ENCODE results near the gene QKI. TPM values are rescaled to one million over a fixed set of nuclear protein-coding genes. Genes with fewer than 3 reads are reported as not detected.
A peak's percentile ranks its signal among the peaks of the same experiment; 100 is the strongest.

The QKI gene
- total RNA-seq, 1 donor from 2014 or later = 156 TPM

DNA sequence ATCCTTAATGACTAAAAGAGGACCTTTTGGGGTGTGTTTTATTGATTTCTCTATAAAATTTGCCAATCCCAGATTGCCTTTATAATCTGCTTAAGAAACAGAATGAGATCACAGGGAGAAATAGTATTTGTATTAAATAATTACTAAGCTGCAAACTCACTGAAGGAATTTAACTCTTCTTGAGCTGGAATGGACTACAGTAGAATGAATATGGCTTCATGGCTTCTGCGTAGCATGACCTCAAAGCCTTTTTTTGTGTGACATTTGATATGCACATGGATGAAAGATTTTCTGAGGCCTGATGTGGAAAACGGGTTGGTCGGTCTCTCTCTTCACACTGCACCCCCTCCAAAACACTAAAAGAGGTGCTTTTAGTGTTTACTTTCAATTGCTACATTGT lies 115.9 kb downstream of the QKI start:
- no peak for DNase-seq (ENCODE audit: low read depth in 2 of 2)

DNA sequence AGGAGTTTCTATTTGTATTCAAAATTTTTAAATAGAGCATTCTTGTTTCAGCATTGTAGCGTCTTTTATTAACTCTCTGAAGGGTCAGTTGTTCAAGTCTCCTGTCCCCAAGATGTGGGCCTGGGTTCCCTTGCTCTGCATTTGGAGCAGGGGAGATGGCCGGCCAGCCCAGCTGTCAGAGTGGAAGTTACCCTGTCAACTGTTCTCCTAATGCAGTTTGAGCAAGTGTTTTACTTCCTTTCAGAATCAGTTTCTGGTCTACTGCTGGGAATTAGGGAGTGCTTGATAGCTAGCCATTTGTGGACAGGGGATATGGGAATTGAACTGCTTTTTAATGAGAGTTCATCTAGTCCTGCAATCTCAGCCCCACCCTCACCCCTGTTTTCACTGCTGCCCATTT lies 116.6 kb downstream of the QKI start:
- no peak for DNase-seq (ENCODE audit: low read depth in 2 of 2)

DNA sequence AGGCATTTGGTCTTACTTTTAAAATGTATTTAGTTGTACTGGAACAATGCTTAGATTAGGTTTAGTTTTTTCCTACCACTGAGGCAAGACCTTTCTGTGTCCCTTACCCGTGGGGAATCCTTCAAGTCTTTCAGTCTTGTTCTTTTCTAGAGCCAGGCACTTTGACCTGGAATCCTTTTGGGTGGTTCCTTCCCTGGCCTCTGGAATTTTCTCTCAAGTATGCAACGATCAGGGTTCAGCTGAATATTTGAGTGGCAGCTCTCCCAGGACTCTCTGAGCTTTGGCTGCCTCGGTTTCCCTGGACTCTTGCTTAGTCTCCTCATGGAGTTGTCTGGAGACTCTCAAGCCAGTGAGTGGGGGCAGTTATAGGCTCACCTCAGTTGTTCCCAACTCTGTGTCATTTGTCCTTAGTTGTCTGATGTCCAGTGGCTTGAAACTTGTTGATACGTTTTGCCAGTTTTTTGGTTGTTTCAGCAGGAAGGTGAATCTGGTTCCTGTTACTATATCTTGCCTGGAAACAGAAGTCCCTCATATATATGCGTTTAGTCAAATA lies 118.1 kb downstream of the QKI start:
- no peak for DNase-seq (ENCODE audit: low read depth in 2 of 2)

DNA sequence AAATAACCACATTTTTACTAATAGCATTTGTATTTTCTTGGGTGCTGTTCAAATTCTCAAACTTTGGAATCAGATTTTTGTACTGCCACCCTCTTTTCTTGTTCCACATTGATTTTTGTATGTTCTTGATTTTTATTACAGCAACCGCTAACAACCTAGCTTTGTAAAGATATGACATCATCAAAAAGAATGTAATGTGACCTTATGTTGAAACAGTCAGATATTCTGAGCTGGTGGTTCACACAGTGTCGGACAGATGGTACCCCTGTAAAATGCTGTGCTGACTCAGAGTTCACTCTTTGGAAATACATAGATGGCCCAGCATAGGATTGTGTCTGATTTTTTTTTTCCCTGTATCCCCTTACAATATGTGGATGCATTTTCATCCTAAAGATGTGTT lies 118.9 kb downstream of the QKI start:
- peak in 1 of 2 donors; percentile 61 for DNase-seq (ENCODE audit: low read depth in 2 of 2)

DNA sequence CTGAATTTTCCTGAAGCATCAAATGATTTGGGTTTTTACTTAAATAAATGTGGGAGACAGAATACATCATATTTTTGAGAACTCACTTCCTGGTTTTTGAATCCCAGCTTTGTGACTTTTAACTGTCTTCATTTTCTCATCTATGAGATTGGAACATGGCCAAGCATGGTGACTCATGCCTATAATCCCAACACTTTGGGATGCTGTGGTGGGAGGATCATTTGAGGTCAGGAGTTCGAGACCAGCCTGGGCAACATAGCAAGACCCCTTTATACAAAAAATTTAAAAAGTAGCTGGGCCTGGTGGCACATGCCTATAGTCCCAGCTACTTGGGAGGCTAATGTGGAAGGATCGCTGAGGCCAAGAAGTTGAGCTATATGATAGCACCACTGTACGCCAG lies 122.3 kb downstream of the QKI start:
- peak in 1 of 2 donors; percentile 53 for DNase-seq (ENCODE audit: low read depth in 2 of 2)

DNA sequence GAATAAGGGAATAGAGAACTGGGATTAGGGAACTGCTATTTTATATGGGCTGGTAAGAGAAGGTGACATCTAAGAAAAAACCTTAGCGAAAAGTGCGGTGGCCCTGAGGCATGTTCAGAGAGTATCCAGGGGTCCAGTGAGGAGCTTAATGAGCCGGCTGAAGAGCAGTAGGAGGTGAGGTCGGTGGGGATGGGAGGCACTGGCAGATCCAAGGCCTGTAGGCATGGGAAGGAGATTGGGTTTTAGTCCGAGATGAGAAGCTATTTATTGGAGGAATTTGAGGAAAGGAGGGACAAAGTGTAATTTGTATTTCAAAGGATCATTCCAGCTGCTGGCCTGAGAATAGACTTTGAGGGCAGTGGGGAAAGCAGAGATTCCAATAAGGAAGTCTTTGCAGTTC lies 123.8 kb downstream of the QKI start:
- DNase-seq (ENCODE audit: low read depth in 2 of 2) = no peak

DNA sequence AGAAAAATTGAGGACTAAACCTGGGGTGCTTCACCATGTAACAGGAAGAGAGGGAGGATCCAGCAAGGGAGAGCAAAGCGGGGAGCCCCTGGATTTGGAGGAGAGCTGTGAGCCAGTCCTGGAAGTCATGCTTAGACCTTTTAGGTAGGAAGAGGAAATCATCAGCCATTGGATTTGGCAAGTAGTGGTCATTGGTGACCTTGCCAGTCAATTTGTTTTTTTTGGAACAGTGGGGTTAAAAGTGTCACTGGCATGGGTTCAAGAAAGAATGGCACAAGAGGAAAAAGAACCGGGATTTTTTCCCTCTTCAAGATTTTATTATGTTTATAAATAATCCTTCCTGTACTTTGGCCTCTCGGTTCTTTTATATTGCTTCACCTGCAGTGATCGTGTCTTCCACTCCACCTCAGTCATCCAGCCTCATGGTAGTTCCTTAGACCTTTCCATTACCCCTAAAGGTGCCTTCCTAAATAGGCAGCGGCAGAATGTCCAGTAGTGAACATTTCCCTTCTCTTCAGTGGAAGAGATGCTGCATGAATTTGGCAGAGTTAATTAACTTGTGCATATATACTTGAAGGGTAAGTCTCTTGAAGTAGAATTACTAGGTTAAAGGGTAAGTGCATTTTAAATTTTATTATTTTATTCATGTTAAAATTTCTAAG lies 124.7 kb downstream of the QKI start:
- no peak for DNase-seq (ENCODE audit: low read depth in 2 of 2)

DNA sequence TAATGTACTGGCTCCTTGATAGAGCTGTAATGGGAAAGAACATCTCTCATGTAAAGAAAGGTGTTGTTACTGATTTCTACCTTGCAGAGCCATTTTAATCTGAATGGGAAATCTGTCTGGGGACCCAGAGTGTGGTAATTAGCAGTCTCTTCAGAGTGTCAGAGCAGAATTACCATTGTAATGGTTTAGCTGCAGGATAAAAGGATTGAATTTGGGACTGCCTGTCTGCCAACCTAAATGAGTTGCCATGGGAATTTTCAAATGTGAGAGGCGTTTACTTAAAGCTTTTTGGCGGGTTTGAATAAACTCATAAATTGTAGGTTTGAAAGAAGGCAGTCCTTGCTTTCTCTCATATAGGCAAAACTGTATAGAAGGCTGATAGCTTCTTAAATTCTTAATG lies 128.8 kb downstream of the QKI start:
- DNase-seq (ENCODE audit: low read depth in 2 of 2) = no peak

DNA sequence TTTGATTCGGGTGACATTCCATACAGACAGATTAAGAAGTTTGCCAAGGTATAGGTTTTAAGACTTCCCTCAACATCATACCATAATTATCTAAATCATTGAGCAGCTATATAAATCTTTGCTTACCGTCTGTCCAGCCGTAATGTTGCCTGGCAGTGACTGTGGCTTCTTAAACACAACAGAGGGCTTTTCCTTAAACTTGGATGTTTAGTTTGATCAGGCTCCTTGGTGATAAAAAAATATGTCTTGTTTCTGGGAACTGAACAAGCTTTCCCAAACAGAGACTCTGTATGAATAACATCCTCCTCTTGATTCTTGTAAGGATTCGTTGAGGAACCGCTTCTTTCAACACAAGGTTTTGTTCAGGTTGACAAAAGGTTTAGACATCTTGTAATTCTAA lies 130.9 kb downstream of the QKI start:
- DNase-seq (ENCODE audit: low read depth in 2 of 2) = no peak

DNA sequence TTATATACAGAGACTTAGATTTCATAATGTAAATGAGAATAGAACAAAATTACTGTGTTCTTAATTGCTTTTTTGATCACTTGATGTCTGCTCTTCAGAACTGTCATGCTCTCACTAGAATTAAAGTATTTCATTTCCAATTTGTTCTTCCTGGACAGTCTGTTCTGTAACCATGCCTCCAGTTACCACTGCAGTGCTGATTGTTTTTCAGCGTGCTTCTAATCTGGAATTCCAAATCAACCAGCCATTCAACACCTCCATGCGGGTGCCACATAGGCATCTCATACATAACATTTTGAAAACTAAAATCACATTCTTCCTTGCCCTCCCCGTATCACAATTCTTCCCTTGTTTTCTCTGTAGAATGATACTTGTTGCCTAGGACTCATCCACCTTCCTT lies 132.8 kb downstream of the QKI start:
- no peak for DNase-seq (ENCODE audit: low read depth in 2 of 2)

DNA sequence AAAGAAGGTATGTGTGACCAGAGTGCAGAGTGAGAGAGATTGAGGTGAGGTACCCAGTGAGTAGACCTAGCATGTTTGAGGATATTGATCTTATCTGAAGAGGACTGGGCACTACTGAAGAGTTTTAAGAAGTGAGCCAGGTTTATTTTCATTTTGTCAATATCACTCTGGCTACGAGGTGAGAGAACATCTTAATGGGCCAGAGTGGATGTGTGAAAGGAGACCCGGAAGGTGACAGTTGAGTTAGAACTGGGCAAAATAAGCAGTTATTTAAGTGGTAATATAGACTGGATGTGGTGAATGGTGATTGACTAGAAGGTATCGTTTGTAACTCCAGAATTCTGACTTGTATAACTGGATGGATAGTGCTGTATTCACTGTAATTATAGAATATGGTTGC lies 134.1 kb downstream of the QKI start:
- no peak for DNase-seq (ENCODE audit: low read depth in 2 of 2)

DNA sequence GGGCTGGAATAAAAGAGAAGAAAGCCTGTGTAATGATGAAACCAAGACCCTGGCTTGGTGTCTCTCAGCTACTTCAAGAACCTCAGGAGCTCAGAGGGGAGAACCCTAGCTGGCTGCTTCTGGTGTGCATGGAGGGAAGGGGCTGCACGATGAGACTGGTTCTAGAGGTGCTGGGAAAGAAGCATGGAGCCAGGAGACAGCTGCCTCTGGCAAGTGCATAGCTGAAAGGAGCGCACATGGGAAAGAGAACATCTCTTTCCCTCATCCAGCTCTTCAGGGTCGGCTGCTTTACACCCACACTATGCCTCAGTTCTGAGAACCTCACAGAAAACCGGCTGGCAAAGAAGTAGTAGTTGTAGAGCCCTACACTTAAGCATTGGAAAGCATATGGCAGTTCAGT lies 139.5 kb downstream of the QKI start:
- no peak for DNase-seq (ENCODE audit: low read depth in 2 of 2)

DNA sequence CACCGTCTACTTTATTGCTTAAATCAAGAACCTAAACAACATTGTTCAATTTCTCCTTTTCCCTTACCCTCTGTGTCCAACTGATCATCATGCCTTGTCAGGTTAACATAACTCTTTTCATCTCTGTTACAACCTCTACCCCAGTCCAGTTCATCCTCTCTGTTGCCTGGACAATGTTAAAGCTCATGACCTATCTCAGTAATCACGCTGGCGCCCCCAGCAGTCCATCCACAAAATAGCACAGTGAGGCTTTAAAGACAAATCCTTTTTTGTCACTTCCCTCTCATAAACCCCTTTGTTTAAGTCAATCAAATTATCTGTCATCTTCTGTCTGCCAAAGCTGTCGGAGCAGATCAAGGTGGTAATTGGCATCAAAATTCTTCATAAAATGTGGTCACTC lies 140.1 kb downstream of the QKI start:
- DNase-seq (ENCODE audit: low read depth in 2 of 2) = peak; percentile 41 to 60

DNA sequence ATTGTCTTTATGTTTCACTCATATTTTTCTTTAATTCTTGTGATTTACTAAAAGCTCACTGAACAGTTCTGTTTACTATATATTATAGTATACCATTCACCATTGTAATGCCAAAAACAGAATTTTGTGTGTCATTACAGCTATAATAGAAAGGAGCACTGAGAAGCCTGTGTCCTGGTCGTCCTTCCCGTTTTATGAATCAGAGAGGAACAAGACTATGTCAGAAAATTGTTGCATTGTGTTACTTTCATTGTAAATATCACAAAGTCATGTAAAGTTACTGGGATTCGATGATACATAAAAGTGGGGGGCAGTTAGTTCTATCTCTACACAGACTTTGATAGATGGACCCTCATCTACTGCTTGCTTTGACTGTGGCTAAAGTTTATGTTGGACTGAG lies 145.1 kb downstream of the QKI start:
- no peak for DNase-seq (ENCODE audit: low read depth in 2 of 2)

DNA sequence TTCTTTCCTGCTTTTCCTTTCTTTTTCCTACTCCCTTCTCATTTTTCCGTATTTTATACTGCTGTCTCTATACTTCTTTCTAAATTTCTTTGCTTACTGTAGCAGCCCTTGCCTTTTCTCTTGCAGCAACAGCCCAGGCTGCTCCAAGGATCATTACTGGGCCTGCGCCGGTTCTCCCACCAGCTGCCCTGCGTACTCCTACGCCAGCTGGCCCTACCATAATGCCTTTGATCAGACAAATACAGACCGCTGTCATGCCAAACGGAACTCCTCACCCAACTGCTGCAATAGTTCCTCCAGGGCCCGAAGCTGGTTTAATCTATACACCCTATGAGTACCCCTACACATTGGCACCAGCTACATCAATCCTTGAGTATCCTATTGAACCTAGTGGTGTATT lies 148.8 kb downstream of the QKI start:
- no peak for DNase-seq (ENCODE audit: low read depth in 2 of 2)

DNA sequence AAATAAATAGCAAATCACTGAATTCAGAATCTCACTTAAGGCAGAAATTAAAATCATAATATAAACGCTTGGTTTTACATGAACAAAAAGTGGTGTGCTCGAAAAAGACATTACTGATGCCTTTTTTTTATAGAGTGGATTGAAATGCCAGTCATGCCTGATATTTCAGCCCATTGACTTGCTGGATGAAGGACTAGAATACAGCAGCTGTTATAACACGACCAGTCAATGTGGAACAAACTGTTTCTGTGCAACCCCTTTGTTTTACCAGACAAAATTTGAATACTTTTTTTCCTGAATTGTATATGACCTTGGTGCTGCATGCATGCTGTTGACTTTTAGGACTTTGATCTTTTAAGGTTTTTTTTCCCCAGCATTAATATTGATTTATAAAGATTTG lies 150.0 kb downstream of the QKI start:
- no peak for DNase-seq (ENCODE audit: low read depth in 2 of 2)

DNA sequence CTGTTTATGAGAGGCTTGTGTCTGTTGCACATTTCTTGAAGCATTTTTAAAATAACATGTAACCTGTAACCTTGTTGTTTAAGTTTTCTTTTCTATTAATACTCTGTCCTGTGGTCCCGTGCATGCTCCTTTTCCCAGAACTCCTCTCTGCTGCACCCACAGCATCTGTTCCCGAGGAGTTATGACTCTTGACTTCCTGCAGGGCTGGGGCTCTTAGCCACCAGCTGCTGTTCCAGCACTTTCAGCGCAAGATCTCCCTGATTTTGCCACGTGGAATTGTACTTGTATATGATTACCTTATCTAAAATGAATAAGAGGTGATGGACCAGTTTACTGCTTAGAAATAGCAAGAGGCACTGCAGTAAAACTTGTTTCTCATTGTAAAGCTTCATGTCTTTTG lies 150.6 kb downstream of the QKI start:
- no peak for DNase-seq (ENCODE audit: low read depth in 2 of 2)

DNA sequence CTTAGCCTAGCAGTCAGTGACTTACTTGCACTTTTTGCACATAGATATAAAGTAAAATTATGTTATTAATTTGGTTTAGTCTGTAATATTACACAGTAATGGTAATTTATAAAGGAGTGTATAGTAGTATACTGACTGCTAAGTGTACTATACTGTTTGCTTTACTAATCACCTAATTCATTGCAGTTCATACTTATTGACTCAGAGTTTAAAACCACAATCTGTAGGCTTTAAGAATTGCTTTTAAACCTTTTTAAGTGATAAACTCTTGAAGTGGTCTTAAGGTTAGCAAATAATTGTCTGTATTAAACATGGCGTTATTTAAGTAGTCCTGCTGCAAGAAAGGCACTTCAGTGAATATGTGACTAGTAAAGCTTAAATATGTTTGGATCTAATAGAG lies 151.5 kb downstream of the QKI start:
- no peak for DNase-seq (ENCODE audit: low read depth in 2 of 2)

DNA sequence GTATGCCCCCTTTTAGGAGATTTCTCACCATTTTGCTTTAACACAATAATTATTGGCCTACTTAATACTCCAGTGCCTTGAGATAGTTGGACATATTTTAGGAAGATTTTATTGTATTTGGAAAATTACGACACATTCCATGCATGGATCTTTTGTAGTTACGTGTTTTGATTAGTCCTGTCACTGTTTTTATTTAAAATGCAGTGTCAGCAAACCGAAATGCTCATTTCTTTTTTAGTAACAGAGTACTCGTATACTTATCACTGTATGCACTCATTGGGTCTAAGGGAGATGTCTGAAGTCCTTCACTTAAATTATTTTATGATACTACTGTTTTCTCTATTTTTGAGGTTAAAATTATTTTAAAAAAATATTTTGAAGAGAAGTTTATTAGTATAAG lies 153.8 kb downstream of the QKI start:
- DNase-seq (ENCODE audit: low read depth in 2 of 2) = no peak

DNA sequence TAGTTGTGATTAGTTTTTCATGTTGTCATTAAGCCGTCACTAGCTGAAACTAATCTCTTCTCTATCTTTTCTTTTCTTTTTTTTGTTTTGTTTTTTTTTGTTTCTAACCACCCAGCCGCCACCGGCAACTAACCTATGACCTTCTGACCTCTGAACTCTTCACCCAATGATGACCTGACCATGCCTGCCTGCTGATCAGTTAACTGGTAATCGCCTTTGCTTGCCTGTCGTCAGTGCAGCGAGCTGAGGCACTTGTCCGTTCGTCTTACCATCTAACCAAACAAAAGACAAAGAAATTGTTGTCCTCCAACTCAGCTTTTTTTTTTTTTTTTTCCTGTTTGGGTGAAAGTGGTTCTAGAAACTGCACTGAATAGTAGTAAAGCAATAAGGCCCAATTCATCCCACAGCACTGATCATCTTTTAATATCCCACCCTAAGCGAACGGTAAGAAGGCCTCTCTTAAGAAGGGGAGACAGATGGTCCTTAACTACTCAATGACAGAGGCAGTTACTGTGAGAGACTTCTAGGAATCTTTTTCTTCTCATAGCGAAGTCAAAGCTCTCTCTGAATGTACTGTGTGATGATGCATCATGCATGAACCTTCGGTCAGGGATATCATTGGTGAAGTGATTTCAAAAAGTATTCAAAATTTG lies 156.2 kb downstream of the QKI start:
- DNase-seq (ENCODE audit: low read depth in 2 of 2) = no peak

DNA sequence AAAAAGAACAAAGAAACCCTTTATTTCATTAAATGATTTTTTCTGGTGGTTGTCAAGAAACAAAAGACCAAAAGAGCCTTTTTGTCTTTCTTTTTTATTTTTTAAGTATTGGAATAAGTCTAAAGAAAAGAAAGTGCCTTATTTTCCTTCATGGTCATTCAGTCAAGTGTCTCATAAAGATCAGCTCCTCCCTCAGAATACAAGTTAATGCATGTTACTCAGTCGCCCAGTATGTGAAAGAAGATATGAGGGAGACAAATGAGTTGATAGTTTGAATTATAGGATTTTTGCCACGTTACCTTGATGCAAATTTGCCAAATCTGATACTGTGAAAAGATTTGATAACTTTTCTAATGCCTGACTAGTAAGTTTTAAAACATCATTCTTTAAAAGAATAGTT lies 157.2 kb downstream of the QKI start:
- no peak for DNase-seq (ENCODE audit: low read depth in 2 of 2)

DNA sequence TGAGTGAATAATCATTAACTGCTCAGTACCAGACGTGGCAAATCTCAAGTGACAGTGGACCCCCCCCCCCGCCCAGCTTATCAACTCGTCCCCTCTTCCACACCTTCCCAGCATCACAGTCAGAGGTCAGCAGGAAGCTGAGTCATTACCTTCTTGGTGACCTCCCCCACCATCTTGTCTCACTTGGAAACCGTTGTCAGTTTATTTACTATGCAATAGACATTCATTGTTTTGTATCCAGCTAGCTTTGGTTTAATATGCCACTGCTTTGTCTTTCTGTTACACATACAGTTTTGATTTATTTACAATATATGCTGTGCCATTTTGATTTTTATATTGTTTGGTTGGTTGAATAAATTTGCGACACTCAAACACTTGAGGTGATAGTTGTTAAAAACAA lies 158.1 kb downstream of the QKI start:
- peak in 1 of 2 donors; percentile 60 for DNase-seq (ENCODE audit: low read depth in 2 of 2)

DNA sequence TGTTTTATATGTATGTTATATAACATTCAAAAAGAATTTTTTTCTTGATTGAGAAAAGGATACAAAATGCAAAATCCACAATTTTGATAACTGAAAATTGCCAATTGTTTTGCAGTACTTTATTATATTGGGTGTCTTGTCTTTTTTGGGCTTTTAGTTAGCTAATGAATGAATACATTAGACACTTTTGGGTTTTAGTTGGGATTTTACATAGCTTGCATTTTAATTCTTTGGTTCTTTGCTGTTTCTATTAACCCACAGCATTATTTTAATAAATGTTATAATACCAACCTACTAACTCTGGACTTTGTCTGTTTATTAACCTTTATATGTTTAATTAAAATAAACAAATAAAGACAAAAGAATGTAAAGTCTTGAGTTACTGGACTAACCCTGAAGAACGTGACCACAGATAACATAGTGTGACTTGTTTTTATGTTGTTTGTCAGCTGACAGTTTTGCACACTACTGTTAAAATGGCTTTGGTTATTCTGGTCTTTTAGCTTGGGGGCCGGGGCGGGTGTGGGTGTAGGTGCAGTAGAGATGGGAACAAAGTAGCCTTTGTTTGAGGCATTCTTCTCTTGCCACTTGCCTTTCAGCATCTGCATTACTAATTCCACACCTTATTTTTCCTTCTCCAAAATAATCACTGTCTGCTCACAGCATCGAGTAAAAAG lies 159.1 kb downstream of the QKI start:
- no peak for DNase-seq (ENCODE audit: low read depth in 2 of 2)

Data from dermis microvascular lymphatic vessel endothelial cell (primary cell).